H4 (cell line): ENCODE results near the gene LYST. TPM values are rescaled to one million over a fixed set of nuclear protein-coding genes. Genes with fewer than 3 reads are reported as not detected.
A peak's percentile ranks its signal among the peaks of the same experiment; 100 is the strongest.
"Not testable (repeated sequence)": the region's sequence is repeated elsewhere in the genome, so short reads cannot be mapped to it uniquely, and the experiment has no call there.

Source experiments
- DNase-seq: peaks from one replicate; pipeline ENCODE4 v3.0.0-alpha.2; 2015; ENCODE audit warnings: low spot score
- total RNA-seq: library from RNA; depleted of rRNA; stranded (reverse); fragments of >200 nt; shearing (Covaris generic); gene quantifications from 2 replicates; pipeline ENCODE4 v1.2.3, GENCODE V29; 2014

Gene LYST
- total RNA-seq, 1 experiment from 2014 or later, result 8.4 TPM

GRCh38 chr1:235821361-235821981 is 45.2 kb downstream of the LYST start:
- DNase-seq, result peak; percentile 14

- DNase-seq, result no peak
Observed at GRCh38 chr1:235820061-235820460, 46.6 kb downstream of the LYST start.

- no peak for DNase-seq
Observed at GRCh38 chr1:235818632-235819136, 48.0 kb downstream of the LYST start.

GRCh38 chr1:235817101-235817728 is 49.5 kb downstream of the LYST start:
- no peak for DNase-seq

- DNase-seq, result no peak
Observed at GRCh38 chr1:235809688-235810397, 56.9 kb downstream of the LYST start.

GRCh38 chr1:235808223-235808622 is 58.5 kb downstream of the LYST start:
- no peak for DNase-seq

GRCh38 chr1:235806123-235806522 is 60.6 kb downstream of the LYST start:
- no peak for DNase-seq

GRCh38 chr1:235802573-235803346 is 63.9 kb downstream of the LYST start:
- DNase-seq, result no peak

- DNase-seq, result no peak
Observed at GRCh38 chr1:235799264-235799663, 67.4 kb downstream of the LYST start.

- no peak for DNase-seq
Observed at GRCh38 chr1:235791532-235792060, 75.1 kb downstream of the LYST start.

GRCh38 chr1:235790123-235790522 is 76.6 kb downstream of the LYST start:
- DNase-seq, result no peak

- not testable (repeated sequence) for DNase-seq
Observed at GRCh38 chr1:235786227-235786898, 80.3 kb downstream of the LYST start.

- no peak for DNase-seq
Observed at GRCh38 chr1:235784950-235785349, 81.8 kb downstream of the LYST start.

- DNase-seq, result peak; percentile 38
Observed at GRCh38 chr1:235783148-235783776, 83.4 kb downstream of the LYST start.

GRCh38 chr1:235782601-235783000 is 84.1 kb downstream of the LYST start:
- DNase-seq, result no peak

GRCh38 chr1:235781807-235782206 is 84.9 kb downstream of the LYST start:
- no peak for DNase-seq

- DNase-seq, result no peak
Observed at GRCh38 chr1:235779770-235780169, 86.9 kb downstream of the LYST start.

GRCh38 chr1:235776396-235776795 is 90.3 kb downstream of the LYST start:
- DNase-seq, result no peak

GRCh38 chr1:235775246-235775860 is 91.4 kb downstream of the LYST start:
- DNase-seq, result no peak

GRCh38 chr1:235767795-235768194 is 98.9 kb downstream of the LYST start:
- DNase-seq, result no peak
